GM21737 (cell line): Measurements from ENCODE around the gene LRP2.
A peak's percentile ranks its signal among the peaks of the same experiment; 100 is the strongest.

Experiments
- ATAC-seq: cut with Tn5 transposase; IDR thresholded peaks from one replicate; pipeline ENCODE4 v1.9.1; 2021; ENCODE audit warnings: mild to moderate bottlenecking, moderate library complexity; ENCODE audit not compliant: unreplicated experiment

Gene LRP2

DNA sequence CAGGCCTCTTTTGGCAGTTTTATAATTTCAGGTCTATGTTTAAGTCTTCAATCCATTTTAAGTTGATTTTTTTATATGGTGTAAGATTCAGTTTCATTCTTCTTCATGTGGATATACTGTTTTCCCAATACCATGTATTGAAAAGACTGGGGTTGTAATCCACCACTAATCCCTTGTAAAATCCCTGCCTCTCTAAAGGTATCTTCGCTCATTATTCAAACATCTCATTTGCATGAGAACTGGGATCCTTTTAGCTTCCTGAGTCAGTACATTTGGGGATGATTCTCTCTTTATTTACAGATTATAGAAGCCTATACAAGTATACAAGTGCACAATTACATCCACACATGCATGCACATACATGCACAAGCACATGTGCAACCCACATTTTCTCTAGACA, 267.7 kb downstream of the LRP2 start:
- ATAC-seq = no peak

DNA sequence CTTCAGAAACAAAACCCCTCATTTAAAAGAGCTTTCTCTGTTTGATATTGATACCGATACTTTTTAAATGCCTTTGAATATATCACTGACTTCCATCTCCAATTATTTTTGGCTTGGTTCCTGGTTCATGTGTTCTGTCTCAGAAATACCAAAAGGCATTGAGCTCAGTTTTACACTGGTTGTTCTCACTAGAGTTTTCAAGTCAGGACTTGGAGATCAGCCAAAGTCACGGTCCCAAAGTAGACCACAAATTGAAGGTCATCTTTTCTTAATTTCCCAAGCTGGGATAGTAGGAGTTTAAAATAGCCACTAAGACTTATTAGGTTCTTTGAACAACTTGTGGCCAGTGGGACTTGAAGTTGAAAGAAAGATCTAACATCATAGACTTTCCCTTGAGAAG, 268.8 kb downstream of the LRP2 start:
- ATAC-seq = no peak

DNA sequence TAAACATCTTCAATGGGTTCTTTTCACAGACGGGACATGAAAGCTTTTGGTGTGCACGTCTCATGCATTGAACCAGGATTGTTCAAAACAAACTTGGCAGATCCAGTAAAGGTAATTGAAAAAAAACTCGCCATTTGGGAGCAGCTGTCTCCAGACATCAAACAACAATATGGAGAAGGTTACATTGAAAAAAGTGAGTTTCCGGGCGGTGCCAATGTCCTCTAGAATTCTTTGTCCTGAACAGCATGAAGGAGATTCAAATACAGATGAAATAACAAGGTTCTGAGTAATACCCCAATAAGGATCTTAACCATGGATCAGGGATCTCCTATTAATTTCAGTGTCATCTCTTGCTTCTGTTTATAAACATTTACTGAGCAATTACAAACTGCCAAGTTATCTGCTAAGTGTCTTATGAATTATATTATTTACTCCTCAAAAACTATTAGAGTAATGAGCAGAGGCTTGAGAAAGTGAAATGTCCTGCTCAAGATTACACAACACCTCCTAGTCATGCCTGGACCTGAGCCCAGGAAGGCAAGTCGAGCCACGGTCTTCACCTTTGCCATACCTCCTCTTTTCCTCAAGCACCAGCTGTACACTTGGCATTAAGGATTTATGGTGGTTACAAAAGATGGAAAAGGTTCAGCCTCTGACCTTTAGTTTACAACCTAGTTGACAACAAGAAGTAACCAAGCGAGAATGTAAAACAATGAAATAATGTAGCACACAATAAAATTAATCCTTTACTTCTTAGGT, 270.4 kb downstream of the LRP2 start:
- ATAC-seq = no peak

DNA sequence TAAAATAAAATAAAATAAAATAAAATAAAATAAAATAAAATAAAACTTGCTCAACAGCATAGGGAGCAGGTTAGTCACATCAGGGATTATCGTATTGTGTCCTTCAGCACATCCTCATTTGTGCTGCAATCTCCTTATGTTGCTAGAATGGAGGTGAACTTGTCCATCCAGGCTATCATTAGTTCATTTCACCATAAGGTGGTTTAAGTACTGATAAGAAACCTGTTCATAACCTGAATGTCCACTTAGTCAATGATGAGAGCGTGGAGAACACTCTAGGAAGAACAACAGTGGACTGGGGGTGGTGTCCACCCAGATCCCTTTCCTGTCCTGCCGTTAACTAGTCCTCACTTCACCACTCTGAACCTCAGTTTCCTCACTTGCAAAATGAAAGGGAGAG, 271.1 kb downstream of the LRP2 start:
- ATAC-seq = no peak

DNA sequence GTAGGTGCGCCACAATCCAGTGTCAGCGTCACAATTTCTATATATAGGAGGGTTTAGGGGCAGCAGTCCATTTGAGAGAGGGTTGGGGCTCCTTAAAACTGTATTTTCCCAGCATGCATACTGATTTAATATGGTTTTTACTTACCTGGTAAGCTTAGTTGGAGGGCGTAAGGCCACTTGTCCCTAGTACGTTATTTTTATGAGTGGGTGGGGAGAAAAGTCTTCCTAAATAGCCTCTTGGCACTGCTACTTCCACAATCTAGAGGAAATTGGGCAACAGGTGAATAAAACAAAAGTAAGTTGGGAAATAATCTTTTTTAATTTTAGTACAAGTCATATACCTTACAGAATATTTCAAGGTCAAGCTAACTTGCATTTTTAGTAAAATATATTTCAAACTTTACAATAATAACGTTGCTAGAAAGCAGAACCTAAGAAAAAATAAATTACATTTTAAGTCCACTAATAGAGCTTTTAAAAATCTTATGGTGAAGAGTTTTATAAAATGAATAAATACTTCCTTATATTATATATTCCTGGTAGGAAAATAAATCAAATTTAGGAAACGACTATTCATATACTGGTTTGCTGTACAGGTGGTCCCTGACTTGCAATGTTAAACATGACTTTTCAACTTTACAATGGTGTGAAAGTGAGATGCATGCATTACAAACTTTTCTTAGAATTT, 272.1 kb downstream of the LRP2 start:
- ATAC-seq = no peak

DNA sequence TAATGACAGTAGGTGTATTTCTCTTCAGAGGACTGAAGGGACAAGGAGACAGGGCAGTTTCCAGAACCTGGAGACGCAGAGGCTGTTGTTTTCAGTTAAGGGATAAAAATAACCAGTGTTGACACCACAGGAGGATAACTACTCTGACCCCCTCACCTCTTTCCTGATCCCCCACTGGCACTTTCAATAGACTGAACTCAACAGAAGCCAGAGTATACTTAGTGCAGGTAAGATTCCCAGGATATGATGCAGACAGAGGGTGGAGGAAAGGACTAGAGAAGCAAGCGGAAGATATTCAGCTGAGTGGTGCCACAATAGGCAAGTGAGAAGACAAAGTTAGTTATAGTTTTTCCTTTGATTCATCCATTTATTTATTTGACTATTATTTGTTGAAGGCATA, 273.2 kb downstream of the LRP2 start:
- ATAC-seq = no peak

DNA sequence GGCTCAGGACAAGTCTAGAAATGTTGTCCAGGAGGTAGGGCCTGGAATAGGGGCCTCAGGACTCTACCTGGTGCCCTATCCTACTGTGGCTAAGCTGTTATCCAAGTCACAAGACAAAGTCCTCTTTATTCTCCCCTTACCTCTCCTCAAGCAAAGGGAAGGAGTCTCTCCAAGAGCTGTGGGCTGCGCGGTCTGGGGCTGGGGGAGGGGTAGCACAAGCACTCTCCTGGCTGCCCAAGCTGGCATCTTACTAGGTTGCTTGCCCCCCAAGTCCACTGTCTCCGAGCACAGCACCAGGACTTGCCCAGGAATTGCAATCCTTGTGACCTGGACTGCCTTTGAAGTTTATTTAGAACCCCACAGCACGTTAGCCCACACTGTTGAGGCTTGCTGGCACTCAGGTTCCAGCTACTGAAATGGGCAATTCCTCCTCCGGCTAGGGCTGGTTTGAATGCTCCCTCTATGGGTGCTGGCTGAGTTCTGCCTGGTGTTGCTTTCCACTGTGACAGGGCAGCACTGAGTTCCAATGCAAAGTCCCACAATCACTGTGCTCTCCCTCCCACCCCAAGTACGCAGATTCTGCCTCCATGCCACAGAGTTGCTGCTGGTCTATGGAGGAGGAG, 274.5 kb downstream of the LRP2 start:
- no peak for ATAC-seq

DNA sequence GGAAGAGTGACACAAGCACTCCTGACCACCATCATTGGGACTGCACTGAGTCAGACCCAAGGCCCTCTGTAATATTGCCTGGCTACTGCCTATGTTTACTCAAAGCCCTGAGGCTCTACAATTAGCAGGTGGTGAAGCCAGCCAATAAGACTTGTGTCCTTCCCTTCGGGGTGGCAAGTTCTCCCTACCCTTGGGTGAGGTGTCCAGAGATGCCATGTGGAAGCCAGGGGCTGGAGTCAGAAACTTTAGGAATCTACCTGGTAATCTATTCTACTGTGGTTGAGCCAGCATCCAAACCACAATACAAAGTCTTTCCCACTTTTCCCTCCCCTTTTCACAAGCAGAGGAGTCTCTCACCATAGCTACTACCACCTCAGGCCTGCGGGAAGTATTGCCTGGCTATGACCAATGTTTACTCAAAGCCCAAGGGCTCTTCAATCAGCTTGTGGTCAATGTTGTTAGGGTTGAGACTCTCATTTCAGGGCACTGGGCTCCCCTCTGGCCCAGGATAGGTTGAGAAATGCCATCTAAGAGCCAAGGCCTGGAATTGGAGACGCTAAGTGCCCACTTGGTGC, 275.4 kb downstream of the LRP2 start:
- no peak for ATAC-seq

DNA sequence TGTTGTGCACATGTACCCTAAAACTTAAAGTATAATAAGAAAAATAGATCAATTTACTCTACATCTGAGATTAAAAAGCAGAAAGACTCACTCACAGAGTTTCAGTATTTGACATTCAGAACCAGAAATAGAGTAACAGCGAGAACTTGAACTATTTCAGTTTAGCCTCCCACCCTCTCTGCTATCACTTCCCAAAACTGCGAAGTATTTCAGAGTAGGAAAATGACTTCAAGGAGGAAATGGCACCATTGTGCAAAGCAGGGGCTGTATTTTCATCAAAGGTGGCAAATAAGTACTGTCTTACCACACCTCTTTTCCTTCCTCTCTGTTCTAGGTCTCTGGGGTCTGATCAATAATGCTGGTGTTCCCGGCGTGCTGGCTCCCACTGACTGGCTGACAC, 279.3 kb downstream of the LRP2 start:
- ATAC-seq = peak; percentile 55

DNA sequence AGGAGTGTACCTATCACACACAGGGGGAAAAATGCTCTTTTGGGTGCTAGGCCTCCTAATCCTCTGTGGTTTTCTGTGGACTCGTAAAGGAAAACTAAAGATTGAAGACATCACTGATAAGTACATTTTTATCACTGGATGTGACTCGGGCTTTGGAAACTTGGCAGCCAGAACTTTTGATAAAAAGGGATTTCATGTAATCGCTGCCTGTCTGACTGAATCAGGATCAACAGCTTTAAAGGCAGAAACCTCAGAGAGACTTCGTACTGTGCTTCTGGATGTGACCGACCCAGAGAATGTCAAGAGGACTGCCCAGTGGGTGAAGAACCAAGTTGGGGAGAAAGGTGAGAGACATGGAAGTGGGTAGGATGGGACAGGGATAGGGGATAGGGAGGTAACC, 280.8 kb downstream of the LRP2 start:
- no peak for ATAC-seq

DNA sequence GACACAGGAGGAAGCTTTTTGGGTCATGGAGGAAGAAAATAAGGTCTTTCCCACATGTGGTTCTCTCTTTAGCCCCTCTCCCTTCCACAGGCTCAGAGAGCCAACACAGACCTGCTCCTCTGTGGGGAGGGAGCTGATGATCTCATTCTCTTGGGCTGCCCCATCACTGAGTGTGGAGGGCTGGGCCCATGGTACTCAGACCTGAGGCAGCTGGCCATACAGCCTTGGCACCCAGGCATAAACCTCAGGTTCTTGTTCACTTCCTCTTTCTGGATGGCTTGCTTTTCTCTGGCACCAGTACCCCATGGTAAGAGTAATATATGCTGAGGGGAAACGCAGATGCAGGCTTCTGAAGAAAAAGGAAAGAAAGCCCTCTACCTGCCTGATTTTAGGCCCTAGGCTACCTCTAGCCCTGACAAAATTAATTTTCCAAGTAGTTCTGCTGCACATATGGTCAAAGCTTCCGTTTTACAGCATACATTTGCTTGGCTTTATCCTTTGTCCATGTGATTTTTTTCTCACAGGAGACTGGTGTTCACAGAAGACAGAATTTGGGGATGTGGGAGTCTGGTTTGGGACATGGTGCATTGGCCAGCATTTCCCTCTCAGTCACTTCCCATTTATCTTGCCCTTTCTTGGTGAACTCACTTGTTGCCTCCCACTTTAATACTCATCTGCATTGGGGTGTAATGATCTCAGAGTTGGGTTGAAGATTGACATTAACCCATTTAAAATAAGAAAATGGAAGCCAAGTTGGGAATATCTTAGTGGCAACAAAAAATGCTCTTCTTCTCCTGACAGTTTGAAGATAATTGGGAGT, 281.9 kb downstream of the LRP2 start:
- ATAC-seq = peak; percentile 84

DNA sequence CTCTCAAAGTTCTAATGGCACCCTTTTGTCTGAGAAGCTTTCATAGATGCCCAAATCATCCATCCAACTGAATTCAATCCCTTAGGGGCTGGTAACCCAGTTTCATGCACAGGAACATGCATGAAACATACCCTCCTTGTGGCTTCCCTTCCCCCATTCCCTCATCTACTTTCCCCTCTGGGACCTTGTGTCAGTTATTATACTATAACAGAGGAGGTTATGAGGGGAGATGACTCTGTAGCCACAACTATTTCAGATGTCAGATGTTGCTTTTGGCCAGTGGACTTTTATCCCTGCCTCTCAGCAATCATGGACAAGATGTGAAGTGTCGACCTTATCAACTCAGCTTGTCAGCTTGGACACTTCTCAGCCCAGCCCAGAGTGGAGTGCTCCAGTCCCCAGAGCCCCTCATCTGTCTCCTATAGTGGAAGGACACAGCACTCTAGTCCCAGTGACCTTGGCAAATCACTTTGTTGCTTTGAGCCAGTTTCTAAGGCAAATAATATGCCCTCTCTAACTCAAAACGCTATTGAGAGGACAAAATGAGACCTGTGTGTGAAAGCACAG, 284.6 kb downstream of the LRP2 start:
- no peak for ATAC-seq
